GM18873 (cell line): ENCODE results near the gene ZNF385B.

Source experiments
- ATAC-seq: cut with Tn5 transposase; IDR thresholded peaks from one replicate; pipeline ENCODE4 v1.9.1; 2021; ENCODE audit warnings: mild to moderate bottlenecking, moderate library complexity, moderate number of reproducible peaks; ENCODE audit not compliant: unreplicated experiment, low FRiP score

The ZNF385B gene

GRCh38 chr2:179429060-179429471 lies 432.3 kb downstream of the ZNF385B start:
- no peak for ATAC-seq

DNA sequence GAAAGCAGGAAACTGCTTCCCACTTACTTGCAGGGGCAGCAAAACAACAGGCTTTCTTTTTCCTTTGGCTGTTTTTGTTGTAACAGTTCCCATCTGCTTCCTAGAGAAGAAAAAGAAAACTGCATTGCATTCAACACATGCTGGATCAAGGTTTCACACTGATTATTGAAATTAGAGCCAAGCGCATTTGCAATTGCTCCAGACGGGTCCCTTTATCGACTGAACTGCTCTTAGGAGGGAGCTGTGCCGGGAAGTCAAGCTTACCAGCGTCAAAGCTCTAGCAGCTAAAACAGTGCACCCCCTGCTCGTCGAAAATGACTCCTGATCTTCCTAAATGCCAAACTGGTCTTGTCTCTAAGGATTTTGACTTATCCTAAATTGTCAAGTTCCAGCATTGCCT lies 432.8 kb downstream of the ZNF385B start:
- no peak for ATAC-seq

- ATAC-seq: no peak
Measured at GRCh38 chr2:179427065-179427464, 434.3 kb downstream of the ZNF385B start.

GRCh38 chr2:179424571-179424970 lies 436.8 kb downstream of the ZNF385B start:
- no peak for ATAC-seq

GRCh38 chr2:179422037-179422643 lies 439.3 kb downstream of the ZNF385B start:
- peak; percentile 74 for ATAC-seq

GRCh38 chr2:179417436-179417949 lies 443.9 kb downstream of the ZNF385B start:
- ATAC-seq: no peak

DNA sequence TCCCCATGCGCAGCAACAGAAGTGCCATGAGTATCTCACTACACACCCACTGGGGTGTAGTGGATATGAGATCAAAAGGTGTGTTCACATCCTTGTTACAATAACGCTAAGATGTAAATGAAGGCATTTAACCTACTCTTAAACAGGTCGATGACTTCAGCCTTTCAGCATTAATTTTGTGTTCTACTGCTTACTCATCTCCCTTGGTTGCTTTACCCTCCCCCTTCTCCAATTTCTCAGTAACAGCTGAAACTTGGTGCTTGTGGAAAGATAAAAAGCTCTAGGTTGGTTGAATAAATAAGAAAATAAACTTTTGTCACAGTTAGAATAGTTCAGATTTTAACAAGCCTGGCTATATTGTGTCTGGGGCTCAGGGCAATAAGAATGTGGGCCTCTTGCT lies 449.3 kb downstream of the ZNF385B start:
- no peak for ATAC-seq

DNA sequence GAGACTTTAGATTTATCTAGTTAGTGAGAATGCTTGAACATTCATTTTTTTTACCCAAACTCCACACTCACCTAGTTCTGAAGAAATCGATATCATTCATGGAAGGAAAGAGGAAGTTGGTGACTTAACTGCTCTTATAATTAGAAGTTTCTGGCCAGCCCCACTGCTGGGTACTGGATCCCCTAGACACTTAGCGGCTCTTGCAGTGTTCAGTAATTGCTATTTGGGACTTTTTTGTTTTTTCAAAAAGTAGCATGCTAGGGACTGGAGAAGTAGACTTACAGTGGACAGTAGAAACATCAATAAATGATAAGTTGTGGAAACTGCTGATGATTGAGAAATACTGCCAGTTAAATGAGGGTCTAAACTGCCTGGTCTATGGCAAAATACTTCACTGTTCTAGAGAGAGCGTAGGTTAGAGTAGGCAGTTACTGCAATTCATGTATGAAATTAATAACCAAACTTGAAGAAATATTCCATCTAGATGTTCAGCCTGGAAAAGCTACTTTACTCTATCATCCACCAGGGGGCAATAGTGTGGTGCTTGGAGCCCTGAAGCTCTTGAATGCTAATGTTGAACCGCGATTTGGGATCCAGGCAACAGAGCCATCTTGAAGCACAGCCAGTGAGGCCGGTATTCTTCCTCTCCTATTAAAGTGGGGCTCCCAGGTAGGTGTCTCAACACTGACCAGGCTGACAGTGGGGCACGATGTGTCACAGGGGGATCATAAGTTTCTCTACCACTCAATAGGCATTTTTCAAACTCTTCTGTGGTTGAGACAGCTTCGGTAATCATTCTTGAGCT lies 450.7 kb downstream of the ZNF385B start:
- peak; percentile 62 for ATAC-seq

DNA sequence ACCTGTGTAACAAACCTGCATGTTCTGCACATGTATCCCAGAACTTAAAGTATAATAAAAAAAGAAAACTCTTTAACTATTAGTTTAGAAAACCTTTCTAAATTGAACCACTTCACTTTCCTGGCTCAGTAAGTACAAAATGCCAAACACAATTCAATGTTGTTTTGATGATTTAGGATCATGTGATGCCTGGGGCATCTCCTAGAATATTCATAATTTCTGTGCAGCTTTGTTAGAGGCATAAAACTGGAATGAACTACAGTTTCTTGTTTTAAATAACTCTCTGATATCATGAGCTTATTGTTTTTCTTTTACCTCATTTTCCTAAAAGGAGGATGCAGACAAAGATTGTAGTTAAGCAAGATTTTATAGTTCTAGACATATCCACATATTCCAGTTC lies 457.8 kb downstream of the ZNF385B start:
- ATAC-seq: no peak

DNA sequence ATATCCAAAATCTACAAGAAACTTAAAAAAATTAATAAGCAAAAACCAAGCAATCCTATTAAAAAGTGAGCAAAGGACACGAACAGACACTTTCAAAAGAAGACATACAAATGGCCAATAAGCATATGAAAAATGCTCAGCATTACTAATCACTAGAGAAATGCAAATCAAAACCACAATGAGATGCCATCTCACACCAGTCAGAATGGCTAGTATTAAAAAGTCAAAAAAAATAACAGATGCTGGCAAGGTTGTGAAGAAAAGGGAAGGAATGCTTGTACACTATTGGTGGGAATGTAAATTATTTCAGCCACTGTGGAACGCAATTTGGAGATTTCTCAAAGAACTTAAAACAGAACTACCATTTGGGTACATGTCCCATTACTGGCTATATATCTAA lies 467.9 kb downstream of the ZNF385B start:
- ATAC-seq: no peak
